Measurements from ENCODE around the gene UQCR10.

UQCR10 gene

GRCh38 chr22:29798318-29798717 is 31.1 kb downstream of the UQCR10 start:
- DNase-seq (ENCODE audit: low spot score) = no peak

GRCh38 chr22:29798801-29799200 is 31.6 kb downstream of the UQCR10 start:
- no peak for DNase-seq (ENCODE audit: low spot score)

- DNase-seq (ENCODE audit: low spot score) = no peak
Measured at GRCh38 chr22:29799217-29799680, 32.1 kb downstream of the UQCR10 start.

- DNase-seq (ENCODE audit: low spot score) = no peak
Measured at GRCh38 chr22:29801153-29801552, 34.0 kb downstream of the UQCR10 start.

GRCh38 chr22:29801796-29802195 is 34.6 kb downstream of the UQCR10 start:
- no peak for DNase-seq (ENCODE audit: low spot score)

GRCh38 chr22:29803190-29803589 is 36.0 kb downstream of the UQCR10 start:
- DNase-seq (ENCODE audit: low spot score) = no peak

- DNase-seq (ENCODE audit: low spot score) = no peak
Measured at GRCh38 chr22:29804985-29805384, 37.8 kb downstream of the UQCR10 start.

- no peak for DNase-seq (ENCODE audit: low spot score)
Measured at GRCh38 chr22:29806196-29806595, 39.0 kb downstream of the UQCR10 start.

GRCh38 chr22:29810216-29810615 is 43.0 kb downstream of the UQCR10 start:
- DNase-seq (ENCODE audit: low spot score) = no peak

- DNase-seq (ENCODE audit: low spot score) = no peak
Measured at GRCh38 chr22:29811377-29811776, 44.2 kb downstream of the UQCR10 start.

- DNase-seq (ENCODE audit: low spot score) = no peak
Measured at GRCh38 chr22:29813126-29813525, 46.0 kb downstream of the UQCR10 start.

- no peak for DNase-seq (ENCODE audit: low spot score)
Measured at GRCh38 chr22:29813563-29813962, 46.4 kb downstream of the UQCR10 start.

- DNase-seq (ENCODE audit: low spot score) = no peak
Measured at GRCh38 chr22:29814003-29814402, 46.8 kb downstream of the UQCR10 start.

- no peak for DNase-seq (ENCODE audit: low spot score)
Measured at GRCh38 chr22:29815580-29815979, 48.4 kb downstream of the UQCR10 start.

- DNase-seq (ENCODE audit: low spot score) = peak; percentile 27
Measured at GRCh38 chr22:29816128-29816527, 49.0 kb downstream of the UQCR10 start.

GRCh38 chr22:29816539-29816938 is 49.4 kb downstream of the UQCR10 start:
- no peak for DNase-seq (ENCODE audit: low spot score)

- DNase-seq (ENCODE audit: low spot score) = no peak
Measured at GRCh38 chr22:29816980-29817379, 49.8 kb downstream of the UQCR10 start.

GRCh38 chr22:29817724-29818123 is 50.6 kb downstream of the UQCR10 start:
- no peak for DNase-seq (ENCODE audit: low spot score)

- no peak for DNase-seq (ENCODE audit: low spot score)
Measured at GRCh38 chr22:29819501-29819900, 52.3 kb downstream of the UQCR10 start.

Small RNA genes lying within 50 kb of the gene (small RNA-seq; reads per million reads assigned to genes)
- 0 reads per million in 2 experiments for gene RF00019

Data from SK-N-DZ (cell line).